Fibroblast of lung (primary cell): ENCODE measurements around the gene DHODH.

Source experiments
- EZH2 ChIP-seq: IDR thresholded peaks from 2 replicates; pipeline ENCODE4 v1.5.1; 2012; ENCODE audit warnings: low read length, control low read depth, mild to moderate bottlenecking; ENCODE audit errors: missing control alignments
- TF ChIP-seq, protein P1 (sequence below), 2 donors: IDR thresholded peaks in 1 of 2; conservative IDR thresholded peaks in 1 of 2; 1 replicate in 1 of 2; 2 replicates in 1 of 2; pipeline ENCODE4 v1.5.1; 2011 to 2012; ENCODE audit warnings: low read length in 2 of 2, control low read depth in 1 of 2, inconsistent platforms in 1 of 2, low read depth in 1 of 2, mild to moderate bottlenecking in 1 of 2

DNA sequence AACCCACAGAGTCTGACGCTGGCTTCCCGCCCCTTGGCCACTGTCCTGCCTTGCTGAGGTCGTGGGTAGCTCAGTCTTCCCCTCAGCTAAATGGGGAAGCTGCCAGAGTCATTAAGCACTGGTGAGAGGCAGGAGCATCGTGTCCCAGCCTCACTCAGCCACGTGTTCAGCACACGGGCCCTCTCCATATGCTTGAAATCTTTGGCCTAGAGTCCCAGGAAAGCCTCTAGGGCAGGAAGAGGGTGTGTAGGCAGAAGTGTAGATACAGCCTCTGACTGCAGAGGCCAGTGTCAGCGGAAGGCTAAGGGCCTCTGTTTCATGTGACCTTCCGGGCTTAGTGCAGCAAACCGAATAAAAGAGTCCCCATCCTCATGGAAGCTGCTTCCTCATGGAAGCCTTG lies 4.1 kb downstream of the DHODH start:
- TF ChIP-seq, protein P1, sequence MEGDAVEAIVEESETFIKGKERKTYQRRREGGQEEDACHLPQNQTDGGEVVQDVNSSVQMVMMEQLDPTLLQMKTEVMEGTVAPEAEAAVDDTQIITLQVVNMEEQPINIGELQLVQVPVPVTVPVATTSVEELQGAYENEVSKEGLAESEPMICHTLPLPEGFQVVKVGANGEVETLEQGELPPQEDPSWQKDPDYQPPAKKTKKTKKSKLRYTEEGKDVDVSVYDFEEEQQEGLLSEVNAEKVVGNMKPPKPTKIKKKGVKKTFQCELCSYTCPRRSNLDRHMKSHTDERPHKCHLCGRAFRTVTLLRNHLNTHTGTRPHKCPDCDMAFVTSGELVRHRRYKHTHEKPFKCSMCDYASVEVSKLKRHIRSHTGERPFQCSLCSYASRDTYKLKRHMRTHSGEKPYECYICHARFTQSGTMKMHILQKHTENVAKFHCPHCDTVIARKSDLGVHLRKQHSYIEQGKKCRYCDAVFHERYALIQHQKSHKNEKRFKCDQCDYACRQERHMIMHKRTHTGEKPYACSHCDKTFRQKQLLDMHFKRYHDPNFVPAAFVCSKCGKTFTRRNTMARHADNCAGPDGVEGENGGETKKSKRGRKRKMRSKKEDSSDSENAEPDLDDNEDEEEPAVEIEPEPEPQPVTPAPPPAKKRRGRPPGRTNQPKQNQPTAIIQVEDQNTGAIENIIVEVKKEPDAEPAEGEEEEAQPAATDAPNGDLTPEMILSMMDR (conservative IDR thresholded peaks at IDR 0.05 in 1 of 2, IDR thresholded peaks at IDR 0.05 in 1 of 2; ENCODE audit: low read depth in 1 of 2, low read length in 2 of 2), result no peak
- TF ChIP-seq EZH2, result no peak
